Measurements from ENCODE around the gene TGM4.

- TF ChIP-seq YY1 (IDR thresholded peaks at IDR 0.05; ENCODE audit: borderline replicate concordance in 1 of 3, control insufficient read depth in 1 of 3, extremely low read depth in 1 of 3, insufficient read depth in 3 of 3, insufficient read length in 1 of 3, insufficient replicate concordance in 2 of 3, low read depth in 1 of 3, low read length in 2 of 3) (no peak), KDM5B (IDR thresholded peaks at IDR 0.05; ENCODE audit: insufficient replicate concordance, low read depth, low read length) (no peak), KAT7 (CRISPR knock-in tag; IDR thresholded peaks at IDR 0.05; ENCODE audit: borderline replicate concordance) (no peak), KLF6 (CRISPR knock-in tag; IDR thresholded peaks at IDR 0.05; ENCODE audit: borderline replicate concordance) (no peak), SPI1 (IDR thresholded peaks at IDR 0.05; ENCODE audit: borderline replicate concordance, low read depth, low read length) (no peak), TCF7 (IDR thresholded peaks at IDR 0.05; ENCODE audit: borderline replicate concordance) (no peak), HSF4 (CRISPR knock-in tag; IDR thresholded peaks at IDR 0.05; ENCODE audit: borderline replicate concordance) (no peak), SLC30A9 (CRISPR knock-in tag; IDR thresholded peaks at IDR 0.05) (no peak), KLF10 (CRISPR knock-in tag; IDR thresholded peaks at IDR 0.05) (no peak), POLR2A (conservative IDR thresholded peaks at IDR 0.05) (no peak), POLR2AphosphoS5 (IDR thresholded peaks at IDR 0.05; ENCODE audit: control insufficient read depth, insufficient read depth, low read depth, low read length) (no peak), FOSL1 (tag; conservative IDR thresholded peaks at IDR 0.05) (no peak), IRF2 (CRISPR knock-in tag; IDR thresholded peaks at IDR 0.05) (no peak), MAX (CRISPR knock-in tag; IDR thresholded peaks at IDR 0.05) (no peak)
Observed at GRCh38 chr3:44896440-44896839, 22.0 kb downstream of the TGM4 start.
